Gastrocnemius medialis (tissue), 4 donors: ENCODE data around the gene COX8A.

Experiments used
- POLR2A ChIP-seq, 2 donors: fragments of 450-650 bp; IDR thresholded peaks; one replicate each; pipeline ENCODE4 v1.6.1; 2017; ENCODE audit warnings: antibody characterized with exemption in 2 of 2, mild to moderate bottlenecking in 2 of 2, moderate library complexity in 2 of 2
- TF ChIP-seq, protein P1 (sequence below), 5 experiments: fragments of 450-650 bp in 3 of 5; fragments of 200-600 bp in 2 of 5; sonication (generic) in 2 of 5; IDR thresholded peaks in 4 of 5; conservative IDR thresholded peaks in 1 of 5; 1 replicate in 4 of 5; 2 replicates in 1 of 5; pipeline ENCODE4 v1.5.1; 2016 to 2019; ENCODE audit warnings: antibody characterized with exemption in 5 of 5, mild to moderate bottlenecking in 3 of 5, moderate library complexity in 3 of 5

DNA sequence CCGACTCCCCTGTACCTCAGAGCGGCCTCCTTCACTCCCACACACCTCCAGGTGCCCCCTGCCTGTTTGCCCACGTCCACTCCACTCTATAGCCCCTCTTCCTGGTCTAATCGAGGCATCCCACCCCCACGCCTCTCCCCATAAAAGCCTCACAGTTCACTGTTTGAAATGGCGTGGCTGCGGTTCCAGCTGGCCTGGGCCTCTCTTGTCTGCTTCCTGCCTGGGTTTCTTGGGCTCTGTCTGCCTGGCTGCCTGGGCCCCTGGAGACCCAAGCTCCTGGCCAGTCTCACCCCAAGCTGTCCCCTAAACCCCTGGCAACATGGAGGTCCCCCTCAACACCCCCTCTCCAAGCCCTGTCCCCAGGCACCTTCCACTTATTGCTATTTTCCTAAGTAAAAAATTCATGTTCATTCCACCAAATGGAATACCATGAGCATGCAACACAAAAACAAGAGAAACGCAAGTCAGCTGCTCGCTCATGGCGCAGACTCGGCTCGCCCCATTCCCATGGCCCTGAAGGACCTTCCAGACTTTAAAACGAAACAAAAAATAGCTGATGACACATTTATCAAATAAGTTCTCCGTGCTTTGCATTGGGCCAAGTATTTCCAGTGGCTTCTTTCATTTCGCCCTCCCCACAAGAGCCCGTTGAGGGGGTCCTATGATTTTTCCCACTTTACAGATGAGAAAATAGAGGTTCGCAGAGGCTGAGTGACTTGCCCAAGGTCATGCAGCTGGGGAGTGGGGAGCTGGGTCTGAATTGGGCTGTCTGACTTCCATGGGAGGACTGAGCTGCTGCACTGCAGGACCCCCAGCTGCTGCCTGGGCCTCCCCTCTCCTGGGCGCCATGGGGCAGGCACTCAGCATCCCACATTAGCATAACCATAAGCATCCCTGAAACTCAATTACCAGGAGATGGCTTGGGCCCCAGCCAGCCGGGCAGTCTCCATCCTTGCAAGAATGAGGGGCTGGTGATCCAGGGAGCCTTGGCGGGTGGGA lies 49.6 kb downstream of the COX8A start:
- no peak for TF ChIP-seq POLR2A (IDR thresholded peaks at IDR 0.05)
- TF ChIP-seq, protein P1, sequence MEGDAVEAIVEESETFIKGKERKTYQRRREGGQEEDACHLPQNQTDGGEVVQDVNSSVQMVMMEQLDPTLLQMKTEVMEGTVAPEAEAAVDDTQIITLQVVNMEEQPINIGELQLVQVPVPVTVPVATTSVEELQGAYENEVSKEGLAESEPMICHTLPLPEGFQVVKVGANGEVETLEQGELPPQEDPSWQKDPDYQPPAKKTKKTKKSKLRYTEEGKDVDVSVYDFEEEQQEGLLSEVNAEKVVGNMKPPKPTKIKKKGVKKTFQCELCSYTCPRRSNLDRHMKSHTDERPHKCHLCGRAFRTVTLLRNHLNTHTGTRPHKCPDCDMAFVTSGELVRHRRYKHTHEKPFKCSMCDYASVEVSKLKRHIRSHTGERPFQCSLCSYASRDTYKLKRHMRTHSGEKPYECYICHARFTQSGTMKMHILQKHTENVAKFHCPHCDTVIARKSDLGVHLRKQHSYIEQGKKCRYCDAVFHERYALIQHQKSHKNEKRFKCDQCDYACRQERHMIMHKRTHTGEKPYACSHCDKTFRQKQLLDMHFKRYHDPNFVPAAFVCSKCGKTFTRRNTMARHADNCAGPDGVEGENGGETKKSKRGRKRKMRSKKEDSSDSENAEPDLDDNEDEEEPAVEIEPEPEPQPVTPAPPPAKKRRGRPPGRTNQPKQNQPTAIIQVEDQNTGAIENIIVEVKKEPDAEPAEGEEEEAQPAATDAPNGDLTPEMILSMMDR (IDR thresholded peaks at IDR 0.05 in 4 of 5, conservative IDR thresholded peaks at IDR 0.05 in 1 of 5): no peak
